ENCODE results near the gene TSPAN5. TPM values are rescaled to one million over a fixed set of nuclear protein-coding genes. Genes with fewer than 3 reads are reported as not detected.
A peak's percentile ranks its signal among the peaks of the same experiment; 100 is the strongest.

Gene TSPAN5
- total RNA-seq, 3 donors from 2014 or later = 1.9 to 17.7 (median 12.8) TPM

DNA sequence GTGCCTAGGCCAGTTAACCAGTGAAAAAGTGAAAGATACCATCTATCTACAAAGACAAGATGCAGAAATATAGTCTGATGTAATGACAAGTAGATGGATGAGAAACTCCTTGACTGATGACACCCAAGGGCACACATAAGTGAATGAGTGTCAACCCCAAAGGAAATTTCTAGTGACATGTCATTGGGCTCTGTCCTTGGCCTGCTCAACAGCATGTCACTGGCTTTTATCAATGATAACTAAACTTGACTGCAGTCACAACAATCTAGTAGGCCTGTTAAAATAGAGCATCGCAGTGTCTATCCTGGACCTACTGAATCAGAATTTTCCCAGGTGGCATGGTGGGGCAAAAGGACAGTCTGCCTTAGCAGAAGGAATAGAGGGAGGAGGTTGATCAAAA, 155.8 kb downstream of the TSPAN5 start:
- H3K4me3 ChIP-seq = no peak overlapping the region
- intact Hi-C loops (cut with DNase I; ENCODE audit: low total_unique reads) = no loop called here
- DNase-seq (ENCODE audit: low spot score in 2 of 2) = no peak
- no peaks in the 10 kb centered on the region for H3K36me3 ChIP-seq
- no peaks in the 10 kb centered on the region for H3K9me3 ChIP-seq
- TF ChIP-seq POLR2AphosphoS5 (IDR thresholded peaks at IDR 0.05) = no peak
- TF ChIP-seq, protein P1, sequence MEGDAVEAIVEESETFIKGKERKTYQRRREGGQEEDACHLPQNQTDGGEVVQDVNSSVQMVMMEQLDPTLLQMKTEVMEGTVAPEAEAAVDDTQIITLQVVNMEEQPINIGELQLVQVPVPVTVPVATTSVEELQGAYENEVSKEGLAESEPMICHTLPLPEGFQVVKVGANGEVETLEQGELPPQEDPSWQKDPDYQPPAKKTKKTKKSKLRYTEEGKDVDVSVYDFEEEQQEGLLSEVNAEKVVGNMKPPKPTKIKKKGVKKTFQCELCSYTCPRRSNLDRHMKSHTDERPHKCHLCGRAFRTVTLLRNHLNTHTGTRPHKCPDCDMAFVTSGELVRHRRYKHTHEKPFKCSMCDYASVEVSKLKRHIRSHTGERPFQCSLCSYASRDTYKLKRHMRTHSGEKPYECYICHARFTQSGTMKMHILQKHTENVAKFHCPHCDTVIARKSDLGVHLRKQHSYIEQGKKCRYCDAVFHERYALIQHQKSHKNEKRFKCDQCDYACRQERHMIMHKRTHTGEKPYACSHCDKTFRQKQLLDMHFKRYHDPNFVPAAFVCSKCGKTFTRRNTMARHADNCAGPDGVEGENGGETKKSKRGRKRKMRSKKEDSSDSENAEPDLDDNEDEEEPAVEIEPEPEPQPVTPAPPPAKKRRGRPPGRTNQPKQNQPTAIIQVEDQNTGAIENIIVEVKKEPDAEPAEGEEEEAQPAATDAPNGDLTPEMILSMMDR (IDR thresholded peaks at IDR 0.05) = no peak
- no peak for TF ChIP-seq POLR2A (IDR thresholded peaks at IDR 0.05)
- no peak overlapping the region for H3K27ac ChIP-seq
- no peaks in the 10 kb centered on the region for H3K4me1 ChIP-seq
- no peaks in the 10 kb centered on the region for H3K27me3 ChIP-seq

DNA sequence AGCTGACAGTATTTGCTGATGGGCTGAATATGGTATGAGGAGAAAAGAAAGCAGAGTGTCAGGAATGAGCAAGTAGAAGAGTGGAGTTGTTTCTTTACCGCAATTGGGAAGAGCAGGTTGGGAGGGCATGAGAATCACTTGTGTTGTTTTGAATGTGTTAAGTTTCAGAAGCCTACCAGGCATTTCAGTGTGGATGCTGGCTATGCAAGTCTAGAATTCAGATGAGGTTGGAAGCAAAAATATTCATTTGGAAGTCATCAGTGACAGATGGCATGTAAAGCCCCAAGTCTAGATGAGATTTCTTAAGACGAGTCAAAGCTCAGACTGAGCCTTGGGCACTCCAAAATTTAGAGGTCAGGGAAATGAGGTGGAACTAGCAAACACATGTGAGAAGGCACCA, 156.4 kb downstream of the TSPAN5 start:
- no peaks in the 10 kb centered on the region for H3K4me1 ChIP-seq
- TF ChIP-seq POLR2A (IDR thresholded peaks at IDR 0.05) (no peak), POLR2AphosphoS5 (IDR thresholded peaks at IDR 0.05) (no peak)
- TF ChIP-seq, protein P1 (IDR thresholded peaks at IDR 0.05) = no peak

DNA sequence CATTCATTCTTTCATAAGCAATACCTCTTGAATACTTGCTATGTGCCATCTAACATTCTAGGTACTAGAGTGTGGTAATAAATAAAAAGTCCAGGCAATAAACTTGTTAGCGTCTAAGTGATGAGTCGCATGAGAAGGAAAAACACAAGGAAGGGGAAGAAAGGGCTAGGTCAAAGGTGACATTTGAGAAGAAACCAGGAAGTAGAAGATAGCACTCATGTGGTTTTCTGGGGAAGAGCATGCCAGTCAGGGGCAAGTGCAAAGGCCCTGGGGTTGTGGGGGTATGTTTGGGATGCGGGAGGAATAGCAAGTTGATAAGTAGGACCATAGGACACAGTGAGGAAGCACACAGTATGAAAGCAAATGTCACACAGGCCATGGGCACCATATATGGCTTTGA, 157.0 kb downstream of the TSPAN5 start:
- no peaks in the 10 kb centered on the region for H3K27me3 ChIP-seq
- DNase-seq (ENCODE audit: low spot score in 2 of 2) = no peak
- intact Hi-C loops (cut with DNase I; ENCODE audit: low total_unique reads) = no loop called here
- H3K4me1 ChIP-seq = no peaks in the 10 kb centered on the region
- no peaks in the 10 kb centered on the region for H3K9me3 ChIP-seq
- H3K36me3 ChIP-seq = no peaks in the 10 kb centered on the region
- no peak overlapping the region for H3K4me3 ChIP-seq
- H3K27ac ChIP-seq = no peak overlapping the region
- TF ChIP-seq POLR2A (IDR thresholded peaks at IDR 0.05) (no peak), POLR2AphosphoS5 (IDR thresholded peaks at IDR 0.05) (no peak)
- TF ChIP-seq, protein P1 (IDR thresholded peaks at IDR 0.05) = no peak

More for the DNA sequence above, 156.4 kb downstream of the TSPAN5 start:
- H3K9me3 ChIP-seq = no peaks in the 10 kb centered on the region
- no peak overlapping the region for H3K27ac ChIP-seq
- no peaks in the 10 kb centered on the region for H3K36me3 ChIP-seq
- H3K4me3 ChIP-seq = no peak overlapping the region
- H3K27me3 ChIP-seq = no peaks in the 10 kb centered on the region
- DNase-seq (ENCODE audit: low spot score in 2 of 2) = no peak
- intact Hi-C loops (cut with DNase I; ENCODE audit: low total_unique reads) = no loop called here

DNA sequence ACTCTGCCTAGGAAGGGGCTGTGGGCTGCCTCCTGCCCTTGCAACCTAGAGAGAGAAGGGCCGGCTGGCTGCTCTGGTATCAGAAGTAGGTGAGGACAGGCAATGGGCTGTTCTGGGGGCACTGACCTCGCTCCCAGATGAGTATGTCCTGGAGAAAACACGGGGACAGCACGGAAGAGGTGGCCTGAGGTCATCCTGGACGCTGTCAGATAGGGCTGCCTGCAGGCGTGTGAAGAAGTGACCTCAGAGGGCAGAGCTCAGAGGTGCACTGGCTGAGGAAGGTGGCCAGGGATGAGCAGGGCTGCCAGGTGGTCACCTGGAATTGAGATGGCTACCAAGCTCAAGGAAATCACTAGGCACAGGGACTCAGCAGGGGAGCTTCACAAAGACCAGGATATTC, 159.6 kb downstream of the TSPAN5 start:
- Histone ChIP-seq H3K4me1 (no peaks in the 10 kb centered on the region), H3K36me3 (no peaks in the 10 kb centered on the region), H3K27ac (no peak overlapping the region), H3K9me3 (no peaks in the 10 kb centered on the region), H3K4me3 (no peak overlapping the region), H3K27me3 (no peaks in the 10 kb centered on the region)
- intact Hi-C loops (cut with DNase I; ENCODE audit: low total_unique reads) = no loop called here
- no peak for DNase-seq (ENCODE audit: low spot score in 2 of 2)
- TF ChIP-seq, protein P1 (IDR thresholded peaks at IDR 0.05) = no peak
- TF ChIP-seq POLR2A (IDR thresholded peaks at IDR 0.05) (no peak), POLR2AphosphoS5 (IDR thresholded peaks at IDR 0.05) (no peak)

DNA sequence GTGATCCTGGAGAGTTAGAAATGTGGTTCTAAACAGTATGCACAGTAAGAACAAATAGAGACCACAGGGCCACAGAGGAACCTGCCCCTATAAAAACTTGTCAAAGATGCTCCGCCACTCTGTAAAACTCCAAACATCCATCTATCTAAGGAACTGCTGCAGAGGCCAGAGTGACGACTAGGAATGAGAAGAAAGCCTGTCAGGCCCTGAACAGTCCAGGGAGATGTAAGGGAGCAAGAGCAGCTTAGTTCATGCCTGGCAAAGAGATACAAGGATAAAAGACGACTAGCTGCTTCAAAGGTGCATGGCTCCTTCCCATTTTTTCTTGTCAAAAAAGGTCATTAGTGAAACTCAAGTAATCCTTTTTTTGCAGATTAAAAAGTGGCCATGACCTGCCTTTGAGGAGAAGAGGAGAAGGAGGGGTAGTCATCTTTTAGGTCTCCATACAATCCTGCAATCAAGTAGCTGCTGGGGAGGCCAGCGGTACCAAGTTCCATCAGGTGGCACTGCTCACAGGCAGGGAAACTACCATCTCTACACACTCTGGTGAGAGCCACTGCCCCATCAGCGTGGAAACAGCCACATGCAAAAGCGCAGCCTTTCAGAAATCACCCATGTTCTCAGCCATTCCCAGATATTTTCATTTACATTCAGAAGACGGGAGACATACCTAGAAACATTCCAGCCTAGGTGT, 162.1 kb downstream of the TSPAN5 start:
- TF ChIP-seq, protein P1 (IDR thresholded peaks at IDR 0.05) = no peak
- TF ChIP-seq POLR2A (IDR thresholded peaks at IDR 0.05) (no peak), POLR2AphosphoS5 (IDR thresholded peaks at IDR 0.05) (no peak)
- no peak for DNase-seq (ENCODE audit: low spot score in 2 of 2)
- no peak overlapping the region for H3K4me3 ChIP-seq
- H3K36me3 ChIP-seq = no peaks in the 10 kb centered on the region
- no peaks in the 10 kb centered on the region for H3K4me1 ChIP-seq
- H3K27ac ChIP-seq = peak overlapping the region in 1 of 2 donors; percentile 33
- H3K9me3 ChIP-seq = no peaks in the 10 kb centered on the region
- intact Hi-C loops (cut with DNase I; ENCODE audit: low total_unique reads) = no loop called here
- no peaks in the 10 kb centered on the region for H3K27me3 ChIP-seq

Data from breast epithelium (tissue), 4 donors.